ENCODE measurements around the gene AKAP1.

Gene AKAP1

GRCh38 chr17:57105591-57105990 is 20.5 kb downstream of the AKAP1 start:
- in situ Hi-C loops (cut with MboI; ENCODE audit: low sequenced_read_pairs), result no loop called here

- in situ Hi-C loops (cut with MboI; ENCODE audit: low sequenced_read_pairs), result no loop called here
Observed at GRCh38 chr17:57106107-57106835, 21.2 kb downstream of the AKAP1 start.

GRCh38 chr17:57106836-57107497 is 21.9 kb downstream of the AKAP1 start:
- in situ Hi-C loops (cut with MboI; ENCODE audit: low sequenced_read_pairs), result no loop called here

GRCh38 chr17:57107498-57108101 is 22.6 kb downstream of the AKAP1 start:
- in situ Hi-C loops (cut with MboI; ENCODE audit: low sequenced_read_pairs), result no loop called here

- in situ Hi-C loops (cut with MboI; ENCODE audit: low sequenced_read_pairs), result no loop called here
Observed at GRCh38 chr17:57108671-57109392, 23.8 kb downstream of the AKAP1 start.

- in situ Hi-C loops (cut with MboI; ENCODE audit: low sequenced_read_pairs), result no loop called here
Observed at GRCh38 chr17:57109393-57110151, 24.5 kb downstream of the AKAP1 start.

- in situ Hi-C loops (cut with MboI; ENCODE audit: low sequenced_read_pairs), result no loop called here
Observed at GRCh38 chr17:57110152-57110542, 25.1 kb downstream of the AKAP1 start.

GRCh38 chr17:57110579-57111325 is 25.7 kb downstream of the AKAP1 start:
- in situ Hi-C loops (cut with MboI; ENCODE audit: low sequenced_read_pairs), result no loop called here

- in situ Hi-C loops (cut with MboI; ENCODE audit: low sequenced_read_pairs), result no loop called here
Observed at GRCh38 chr17:57111386-57111785, 26.3 kb downstream of the AKAP1 start.

GRCh38 chr17:57113011-57113410 is 28.0 kb downstream of the AKAP1 start:
- in situ Hi-C loops (cut with MboI; ENCODE audit: low sequenced_read_pairs), result no loop called here

- in situ Hi-C loops (cut with MboI; ENCODE audit: low sequenced_read_pairs), result no loop called here
Observed at GRCh38 chr17:57113656-57114055, 28.6 kb downstream of the AKAP1 start.

GRCh38 chr17:57114085-57114673 is 29.1 kb downstream of the AKAP1 start:
- in situ Hi-C loops (cut with MboI; ENCODE audit: low sequenced_read_pairs), result no loop called here

GRCh38 chr17:57115377-57115776 is 30.3 kb downstream of the AKAP1 start:
- in situ Hi-C loops (cut with MboI; ENCODE audit: low sequenced_read_pairs), result no loop called here

- in situ Hi-C loops (cut with MboI; ENCODE audit: low sequenced_read_pairs), result no loop called here
Observed at GRCh38 chr17:57115916-57116315, 30.9 kb downstream of the AKAP1 start.

GRCh38 chr17:57117798-57118197 is 32.8 kb downstream of the AKAP1 start:
- in situ Hi-C loops (cut with MboI; ENCODE audit: low sequenced_read_pairs), result no loop called here

- in situ Hi-C loops (cut with MboI; ENCODE audit: low sequenced_read_pairs), result no loop called here
Observed at GRCh38 chr17:57120814-57121213, 35.8 kb downstream of the AKAP1 start.

GRCh38 chr17:57121308-57122042 is 36.4 kb downstream of the AKAP1 start:
- in situ Hi-C loops (cut with MboI; ENCODE audit: low sequenced_read_pairs), result no loop called here

- in situ Hi-C loops (cut with MboI; ENCODE audit: low sequenced_read_pairs), result no loop called here
Observed at GRCh38 chr17:57124053-57124452, 39.0 kb downstream of the AKAP1 start.

- in situ Hi-C loops (cut with MboI; ENCODE audit: low sequenced_read_pairs), result loop anchor here (25.0 kb wide), 1 partner anchor 987 kb away; no protein-coding TSS in a partner anchor
Observed at GRCh38 chr17:57125406-57125805, 40.4 kb downstream of the AKAP1 start.

Data from HL-60/S4 (cell line).